CD14-positive monocyte (primary cell): Measurements from ENCODE around the gene EPHB2. TPM values are rescaled to one million over a fixed set of nuclear protein-coding genes. Genes with fewer than 3 reads are reported as not detected.
"Not testable (repeated sequence)": the region's sequence is repeated elsewhere in the genome, so short reads cannot be mapped to it uniquely, and the experiment has no call there.

ENCODE experiments used
- DNase-seq, 3 donors: peaks; one replicate each; pipeline ENCODE4 v3.0.0-alpha.2; 2011 to 2022
- H2AFZ ChIP-seq: 2 replicates; pipeline ENCODE4 v1.6.0; 2012; ENCODE audit warnings: mild to moderate bottlenecking, low read depth, low read length, inconsistent platforms; ENCODE audit not compliant: insufficient read depth, poor library complexity, severe bottlenecking
- H3K27ac ChIP-seq, 2 donors: 1 replicate in 1 of 2; 2 replicates in 1 of 2; pipeline ENCODE4 v1.5.1; 2012 to 2013; ENCODE audit warnings: low read length in 2 of 2, control low read depth in 1 of 2, inconsistent platforms in 1 of 2, low read depth in 1 of 2, mild to moderate bottlenecking in 1 of 2
- H3K27me3 ChIP-seq, 2 donors: one replicate each; pipeline versions ENCODE4 v1.6.0 to v1.6.1; 2011 to 2013; ENCODE audit warnings: low read length in 2 of 2; ENCODE audit not compliant: control insufficient read depth in 2 of 2, insufficient read depth in 2 of 2
- H3K36me3 ChIP-seq, 2 donors: replicated peaks in 1 of 2; 1 replicate in 1 of 2; 2 replicates in 1 of 2; pipeline versions ENCODE4 v1.5.1 to v1.6.1; 2012 to 2013; ENCODE audit warnings: low read length in 2 of 2, control low read depth in 1 of 2, inconsistent platforms in 1 of 2, mild to moderate bottlenecking in 1 of 2; ENCODE audit not compliant: insufficient read depth in 2 of 2, control insufficient read depth in 1 of 2
- H3K4me1 ChIP-seq, 2 donors: 1 replicate in 1 of 2; 2 replicates in 1 of 2; pipeline versions ENCODE4 v1.5.1 to v1.6.1; 2012 to 2013; ENCODE audit warnings: low read length in 2 of 2, control low read depth in 1 of 2, inconsistent platforms in 1 of 2, mild to moderate bottlenecking in 1 of 2, moderate library complexity in 1 of 2; ENCODE audit not compliant: insufficient read depth in 2 of 2, control insufficient read depth in 1 of 2
- H3K4me2 ChIP-seq: replicated peaks from 2 replicates; pipeline ENCODE3; 2012; ENCODE audit warnings: low read length, moderate library complexity, mild to moderate bottlenecking; ENCODE audit not compliant: poor library complexity, severe bottlenecking; ENCODE audit errors: extremely low read depth
- H3K4me3 ChIP-seq, 3 experiments: fragments of 200-600 bp in 1 of 3; sonication (generic) in 1 of 3; replicated peaks in 1 of 3; 1 replicate in 2 of 3; 2 replicates in 1 of 3; pipeline ENCODE4 v1.5.1; 2011 to 2013; ENCODE audit warnings: low read length in 3 of 3, mild to moderate bottlenecking in 3 of 3, control low read depth in 2 of 3, low read depth in 2 of 3, inconsistent platforms in 1 of 3, moderate library complexity in 1 of 3
- H3K79me2 ChIP-seq: 2 replicates; pipeline ENCODE4 v1.6.0; 2012; ENCODE audit warnings: mild to moderate bottlenecking, control low read depth, inconsistent platforms, low read length, moderate library complexity; ENCODE audit not compliant: insufficient read depth
- H3K9ac ChIP-seq: 2 replicates; pipeline ENCODE4 v1.6.0; 2017; ENCODE audit warnings: low read length, mild to moderate bottlenecking; ENCODE audit not compliant: insufficient read depth, poor library complexity, severe bottlenecking
- H3K9me3 ChIP-seq, 2 donors: replicated peaks in 1 of 2; 1 replicate in 1 of 2; 2 replicates in 1 of 2; pipeline versions ENCODE4 v1.5.1 to v1.6.1; 2012 to 2013; ENCODE audit warnings: low read length in 2 of 2, control low read depth in 1 of 2; ENCODE audit not compliant: control insufficient read depth in 1 of 2, insufficient read depth in 1 of 2
- H4K20me1 ChIP-seq: 2 replicates; pipeline ENCODE4 v1.6.0; 2012; ENCODE audit warnings: mild to moderate bottlenecking, low read length, control low read depth, moderate library complexity; ENCODE audit not compliant: insufficient read depth
- H3K27ac Mint-ChIP-seq, 7 donors: one replicate each; pipeline ENCODE4 v1.8.0; 2020; ENCODE audit warnings: mild to moderate bottlenecking in 7 of 7, mixed read lengths in 7 of 7, moderate library complexity in 6 of 7, inconsistent platforms in 2 of 7
- H3K27me3 Mint-ChIP-seq, 3 donors: one replicate each; pipeline ENCODE4 v1.8.0; 2021 to 2022; ENCODE audit warnings: low read depth in 3 of 3, mild to moderate bottlenecking in 3 of 3, mixed read lengths in 3 of 3, moderate library complexity in 3 of 3, inconsistent platforms in 1 of 3
- H3K36me3 Mint-ChIP-seq, 2 donors: one replicate each; pipeline ENCODE4 v1.8.0; 2020; ENCODE audit warnings: mixed read lengths in 2 of 2, inconsistent platforms in 1 of 2, mild to moderate bottlenecking in 1 of 2
- H3K4me1 Mint-ChIP-seq: one replicate; pipeline ENCODE4 v1.8.0; 2020; ENCODE audit warnings: mild to moderate bottlenecking, mixed read lengths
- H3K4me3 Mint-ChIP-seq, 2 donors: one replicate each; pipeline ENCODE4 v1.8.0; 2020; ENCODE audit warnings: mild to moderate bottlenecking in 2 of 2, mixed read lengths in 2 of 2, moderate library complexity in 1 of 2
- H3K9me3 Mint-ChIP-seq, 7 donors: one replicate each; pipeline ENCODE4 v1.8.0; 2020 to 2022; ENCODE audit warnings: mixed read lengths in 7 of 7, mild to moderate bottlenecking in 6 of 7, moderate library complexity in 6 of 7, inconsistent platforms in 2 of 7
- CTCF ChIP-seq: fragments of 200-600 bp; IDR thresholded peaks from one replicate; pipeline ENCODE4 v1.8.0; 2022; ENCODE audit warnings: antibody characterized with exemption, mild to moderate bottlenecking
- WGBS: methylation state at CpG from one replicate; pipeline ENCODE4 v1.1.5; 2013; ENCODE audit warnings: missing lambda C conversion rate; ENCODE audit not compliant: insufficient coverage; 5-methylcytosine and 5-hydroxymethylcytosine counted together
- intact Hi-C, 2 donors: fragments of 100-400 bp; cut with micrococcal nuclease; formaldehyde crosslinking; loops; one replicate each; pipeline versions ENCODE4 v1.15.0 to v1.15.1; 2023
- polyA plus RNA-seq, 3 donors: library from polyadenylated mRNA; depleted of rRNA in 1 of 3; unstranded in 2 of 3; stranded (reverse) in 1 of 3; fragments of 300-500 nt in 2 of 3; fragments of >200 nt in 1 of 3; fragmentation: Illumina TruSeq in 2 of 3; gene quantifications; 1 replicate in 2 of 3; 2 replicates in 1 of 3; pipeline ENCODE4 v1.2.3, GENCODE V29; 2012 to 2021

Gene EPHB2
- polyA plus RNA-seq, 3 donors = 2.9 to 5.6 (median 3.4) TPM

- Histone ChIP-seq H4K20me1 (no peaks in the 10 kb centered on the region), H3K79me2 (no peaks in the 10 kb centered on the region), H2AFZ (no peak overlapping the region), H3K4me3 (no peak overlapping the region), H3K36me3 (no peaks in the 10 kb centered on the region), H3K9me3 (no peaks in the 10 kb centered on the region), H3K27ac (no peak overlapping the region), H3K4me1 (peaks cover 6 to 22% of the 10 kb centered on the region in 2 donors), H3K4me2 (no peak overlapping the region), H3K9ac (no peak overlapping the region), H3K27me3 (no peaks in the 10 kb centered on the region)
- DNase-seq = no peak
- Mint-ChIP-seq H3K4me1 (peaks cover 16% of the 10 kb centered on the region), H3K9me3 (no peaks in the 10 kb centered on the region), H3K27me3 (peaks cover 0 to 5% (median 3%) of the 10 kb centered on the region in 3 donors), H3K27ac (peak overlapping the region in 1 of 7 donors; percentile 37), H3K4me3 (no peak overlapping the region), H3K36me3 (no peaks in the 10 kb centered on the region)
- no CpG with 5 or more reads among the region's 1 CpG for WGBS
- intact Hi-C loops = no loop called here
- TF ChIP-seq CTCF = no peak
Measured at GRCh38 chr1:22833699-22834098, 123.1 kb downstream of the EPHB2 start.

GRCh38 chr1:22834420-22834819 lies 123.8 kb downstream of the EPHB2 start:
- peaks cover 6 to 22% of the 10 kb centered on the region in 2 donors for H3K4me1 ChIP-seq
- H3K9me3 Mint-ChIP-seq, H3K27me3 ChIP-seq, H3K27me3 Mint-ChIP-seq, H4K20me1 ChIP-seq, H3K9ac ChIP-seq, H3K4me2 ChIP-seq, H3K79me2 ChIP-seq, H3K9me3 ChIP-seq, H3K36me3 ChIP-seq, H3K36me3 Mint-ChIP-seq, H3K27ac ChIP-seq, H3K4me3 ChIP-seq, intact Hi-C loops, H2AFZ ChIP-seq, H3K4me3 Mint-ChIP-seq: not testable (repeated sequence)
- Mint-ChIP-seq H3K27ac (peak overlapping the region in 4 of 7 donors; percentile 24 to 50 (median 42)), H3K4me1 (peaks cover 16% of the 10 kb centered on the region)
- WGBS = 75% methylated on average over 2 of the region's 2 CpGs
- DNase-seq = peak; percentile 11 to 32 (median 27)
